Right kidney (tissue), 9 donors: Measurements from ENCODE around the gene DBNL.
"Not testable (repeated sequence)": the region's sequence is repeated elsewhere in the genome, so short reads cannot be mapped to it uniquely, and the experiment has no call there.

Experiments
- DNase-seq: peaks from one replicate; pipeline ENCODE4 v3.0.0-alpha.2; 2016
- long read RNA-seq, 8 donors: transcript quantifications; one replicate each; lab custom pipeline, GENCODE V29; 2026

The DBNL gene
- long read RNA-seq, donor 1, transcript DBNL-220 (13 exons, 2,117 nt), result minor isoform, 6 of 26 reads
- long read RNA-seq, donor 1, transcript DBNL-210 (13 exons, 1,808 nt), result major isoform, 20 of 26 reads
- long read RNA-seq, donor 1, partial matches to known transcripts, result 0 of 26 reads
- long read RNA-seq, donor 1, other reads (novel, unspliced or antisense), result 0 of 26 reads
- long read RNA-seq, donor 2, transcript DBNL-210 (13 exons, 1,808 nt), result major isoform, 12 of 14 reads
- long read RNA-seq, donor 2, partial matches to known transcripts, result 0 of 14 reads
- long read RNA-seq, donor 2, other reads (novel, unspliced or antisense), result 0 of 14 reads
- long read RNA-seq, donor 3, transcript DBNL-210 (13 exons, 1,808 nt), result major isoform, 7 of 15 reads
- long read RNA-seq, donor 3, partial matches to known transcripts, result 5 of 15 reads
- long read RNA-seq, donor 3, other reads (novel, unspliced or antisense), result 0 of 15 reads
- long read RNA-seq, donor 4, transcript DBNL-210 (13 exons, 1,808 nt), result major isoform, 11 of 35 reads
- long read RNA-seq, donor 4, partial matches to known transcripts, result 13 of 35 reads
- long read RNA-seq, donor 4, other reads (novel, unspliced or antisense), result 8 of 35 reads
- long read RNA-seq, donor 5, transcript DBNL-210 (13 exons, 1,808 nt), result major isoform, 12 of 33 reads
- long read RNA-seq, donor 5, partial matches to known transcripts, result 10 of 33 reads
- long read RNA-seq, donor 5, other reads (novel, unspliced or antisense), result 7 of 33 reads
- long read RNA-seq, donor 6, transcript DBNL-220 (13 exons, 2,117 nt), result minor isoform, 9 of 31 reads
- long read RNA-seq, donor 6, transcript DBNL-210 (13 exons, 1,808 nt), result major isoform, 12 of 31 reads
- long read RNA-seq, donor 6, partial matches to known transcripts, result 0 of 31 reads
- long read RNA-seq, donor 6, other reads (novel, unspliced or antisense), result 9 of 31 reads
- long read RNA-seq, donor 7, transcript DBNL-210 (13 exons, 1,808 nt), result major isoform, 20 of 43 reads
- long read RNA-seq, donor 7, transcript DBNL-220 (13 exons, 2,117 nt), result minor isoform, 6 of 43 reads
- long read RNA-seq, donor 7, partial matches to known transcripts, result 6 of 43 reads
- long read RNA-seq, donor 7, other reads (novel, unspliced or antisense), result 11 of 43 reads
- long read RNA-seq, donor 8, transcript DBNL-210 (13 exons, 1,808 nt), result major isoform, 10 of 23 reads
- long read RNA-seq, donor 8, transcript DBNL-220 (13 exons, 2,117 nt), result minor isoform, 5 of 23 reads
- long read RNA-seq, donor 8, partial matches to known transcripts, result 0 of 23 reads
- long read RNA-seq, donor 8, other reads (novel, unspliced or antisense), result 6 of 23 reads

DNA sequence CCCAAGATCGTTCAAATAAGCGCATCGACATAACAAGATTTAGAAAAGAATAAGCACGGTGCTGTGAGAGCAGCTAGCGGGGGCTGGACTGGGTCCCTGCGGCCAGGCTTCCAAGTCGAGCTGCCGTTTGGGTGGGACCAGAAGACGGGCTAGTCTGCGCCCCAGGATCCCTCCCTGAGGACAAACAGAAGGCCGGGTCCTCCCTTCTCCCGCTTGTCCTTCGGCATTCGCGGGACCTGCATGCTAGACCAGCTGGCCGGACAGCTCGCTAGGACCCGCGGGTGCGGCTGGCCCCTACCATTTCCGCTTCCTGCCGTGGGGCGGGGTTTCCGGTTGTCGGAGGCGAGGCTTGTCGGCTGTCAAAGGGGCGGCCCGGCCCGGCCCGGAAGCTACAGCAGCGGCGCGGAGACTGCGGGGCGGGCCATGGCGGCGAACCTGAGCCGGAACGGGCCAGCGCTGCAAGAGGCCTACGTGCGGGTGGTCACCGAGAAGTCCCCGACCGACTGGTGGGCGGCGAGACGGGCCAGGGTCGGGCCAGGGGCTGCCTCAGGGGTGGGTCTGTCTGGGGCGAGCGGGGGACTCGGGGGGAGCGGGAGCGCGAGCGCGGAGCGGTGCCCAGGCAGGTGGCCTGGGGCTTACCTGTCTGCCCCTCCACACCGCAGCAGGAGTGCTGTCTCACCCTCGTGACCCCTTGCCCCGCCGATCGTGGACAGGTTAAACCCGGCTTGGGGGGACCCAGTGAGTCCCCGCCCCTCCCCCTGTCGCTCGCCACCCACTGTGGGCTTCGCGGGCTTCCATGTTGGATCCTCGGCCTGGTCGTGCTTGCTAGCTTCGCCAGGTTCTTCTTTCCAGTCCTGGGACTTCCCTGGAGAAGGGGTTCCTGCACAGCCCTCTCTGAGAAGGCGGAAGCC is at the start of gene DBNL:
Gene DBNL, plus strand, starts transcription at position 388 of the 911 bp plus-strand sequence. Its CDS starts 36 bp downstream, at position 424.
- peak; percentile 81 for DNase-seq

DNA sequence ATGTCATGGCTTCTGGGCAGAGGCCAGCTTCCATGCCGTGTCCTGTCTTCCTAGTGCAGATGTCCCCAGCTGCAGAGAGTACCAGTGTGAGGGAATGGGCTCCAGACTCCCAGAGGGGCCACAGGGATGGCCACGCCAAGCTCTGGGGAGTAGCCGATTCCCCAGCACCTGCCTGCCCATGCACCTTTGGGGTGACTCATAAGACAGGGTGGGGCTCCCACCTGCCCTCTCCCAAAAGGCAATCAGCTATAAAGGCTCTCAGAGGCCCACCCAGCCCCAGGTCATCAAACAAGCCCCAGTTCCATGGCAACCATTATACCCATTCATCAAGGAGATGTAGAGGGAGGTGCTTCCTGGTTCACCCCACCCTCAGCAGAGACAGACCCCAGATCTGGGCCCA is 47.0 kb upstream of the DBNL start, which contains the start of gene SPDYE1:
Gene SPDYE1, plus strand, starts transcription at position 366 of the 400 bp plus-strand sequence. CDS start 2,053 bp downstream, outside the sequence.
- not testable (repeated sequence) for DNase-seq

DNA sequence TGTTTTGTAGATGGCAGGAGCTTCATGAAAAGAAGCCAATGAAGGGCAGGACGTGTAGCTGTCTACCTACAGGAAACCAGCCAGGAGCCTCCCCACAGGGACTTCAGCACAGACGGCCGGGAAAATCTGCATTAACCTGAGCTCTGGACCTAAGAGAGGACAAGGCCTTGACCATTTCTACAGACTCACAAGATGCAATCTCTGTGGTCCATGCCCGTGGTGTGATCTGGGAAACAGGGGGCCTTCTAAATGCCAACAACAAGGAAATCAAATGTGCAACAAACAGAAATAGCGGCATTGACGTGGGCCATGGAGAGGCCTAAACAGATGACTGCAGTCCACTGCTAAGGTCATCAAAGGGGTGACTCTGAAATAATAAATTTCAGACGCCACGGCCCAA is 32.4 kb upstream of the DBNL start:
- not testable (repeated sequence) for DNase-seq

DNA sequence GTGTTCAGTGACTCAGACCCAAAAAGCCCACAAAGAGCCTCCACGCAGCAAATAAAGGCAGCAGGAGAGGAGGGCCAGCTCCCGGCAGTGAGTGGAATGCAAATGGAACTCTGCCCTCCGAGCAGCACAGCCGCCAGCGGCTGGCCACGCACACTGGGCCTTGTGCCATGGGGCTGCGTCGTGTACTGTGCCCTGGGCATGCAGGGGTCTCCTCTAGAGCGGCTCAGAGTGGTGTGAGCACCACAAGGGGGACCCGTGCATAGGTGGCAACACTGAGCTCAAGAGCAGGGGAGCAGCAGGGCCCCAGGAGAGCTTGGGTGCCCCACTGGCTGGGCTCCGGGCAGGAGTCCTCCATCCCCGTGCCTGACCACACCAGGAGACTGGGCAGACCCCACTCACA is 29.4 kb upstream of the DBNL start:
- DNase-seq, result not testable (repeated sequence)

DNA sequence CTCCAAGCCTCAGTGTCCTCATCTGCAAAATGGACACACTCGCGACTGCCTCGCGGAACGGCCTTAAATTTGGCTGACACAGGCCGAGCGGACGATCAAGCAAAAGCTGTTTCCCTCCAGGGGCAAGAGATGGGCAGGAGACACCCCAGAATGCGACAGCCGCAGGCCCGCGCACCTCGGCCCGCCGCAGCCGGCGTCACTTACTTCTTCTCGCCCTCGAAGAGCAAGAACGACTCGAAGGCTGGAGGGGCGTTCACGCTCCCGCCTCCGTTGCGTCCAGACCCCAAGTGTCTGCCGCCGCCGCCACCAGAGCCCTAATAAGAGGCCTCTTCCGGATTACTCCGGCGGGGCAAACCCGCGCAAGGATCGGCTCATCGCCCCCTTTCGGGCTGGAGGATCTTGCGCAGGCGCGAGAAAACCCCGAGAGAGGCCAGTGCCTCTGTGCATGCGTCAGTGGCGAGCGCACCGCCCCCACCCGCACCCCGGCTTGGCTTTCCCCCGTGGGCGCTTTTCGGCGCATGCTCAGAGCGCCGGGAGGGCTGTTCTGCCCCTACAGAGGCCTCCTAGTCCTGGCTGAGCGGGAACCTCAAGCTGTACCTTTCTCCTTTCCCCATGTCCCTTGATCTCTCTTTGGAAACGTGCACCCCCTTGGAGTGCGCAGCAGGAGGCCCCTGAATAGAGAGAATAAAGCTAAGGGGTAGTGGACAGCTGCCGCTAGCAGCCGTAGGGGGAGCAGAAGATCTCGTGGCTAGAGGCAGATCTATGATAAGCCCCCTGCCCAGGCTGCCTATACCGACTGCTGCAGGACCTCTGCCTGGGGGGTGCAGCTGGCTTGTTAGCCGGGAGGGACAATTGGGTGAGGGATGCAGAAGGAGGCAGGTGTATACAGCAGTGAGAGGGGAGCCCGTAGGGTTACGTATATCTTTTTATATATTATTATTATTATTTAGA is 25.4 kb upstream of the DBNL start:
- DNase-seq, result peak; percentile 85

DNA sequence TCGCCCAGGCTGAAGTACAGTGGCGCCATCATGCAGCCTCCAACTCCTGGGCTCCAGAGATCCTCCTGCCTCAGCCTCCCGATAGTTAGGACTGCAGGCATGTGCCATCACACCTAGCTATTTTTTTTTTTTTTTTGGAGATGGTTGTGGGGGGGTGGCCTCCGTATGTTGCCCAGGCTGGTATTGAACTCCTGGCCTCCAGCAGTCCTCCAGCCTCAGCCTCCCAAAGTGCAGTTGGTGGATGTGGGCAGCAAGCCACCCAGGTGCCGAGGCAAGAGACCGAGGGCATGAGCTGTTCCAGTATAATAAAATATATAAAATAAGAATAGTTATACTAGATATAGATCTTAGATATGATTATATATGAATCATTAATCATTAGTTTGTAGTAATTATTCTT is 24.7 kb upstream of the DBNL start:
- DNase-seq, result not testable (repeated sequence)

DNA sequence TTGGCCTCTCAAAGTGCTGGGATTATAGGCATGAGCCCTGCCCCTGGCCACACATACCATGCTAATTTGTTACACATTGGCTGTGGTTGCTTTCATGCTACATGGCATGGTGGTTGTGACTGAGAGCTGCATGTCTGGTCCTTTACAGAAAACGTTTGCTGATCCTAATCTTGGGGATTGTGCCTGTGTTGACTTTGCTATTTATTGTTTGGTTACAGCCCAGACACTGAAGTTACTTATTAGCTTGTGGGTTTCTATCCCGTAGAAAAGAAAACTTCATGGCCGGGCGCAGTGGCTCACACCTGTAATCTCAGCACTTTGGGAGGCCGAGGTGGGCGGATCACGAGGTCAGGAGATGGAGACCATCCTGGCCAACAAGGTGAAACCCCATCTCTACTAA is 22.4 kb upstream of the DBNL start:
- DNase-seq, result not testable (repeated sequence)

DNA sequence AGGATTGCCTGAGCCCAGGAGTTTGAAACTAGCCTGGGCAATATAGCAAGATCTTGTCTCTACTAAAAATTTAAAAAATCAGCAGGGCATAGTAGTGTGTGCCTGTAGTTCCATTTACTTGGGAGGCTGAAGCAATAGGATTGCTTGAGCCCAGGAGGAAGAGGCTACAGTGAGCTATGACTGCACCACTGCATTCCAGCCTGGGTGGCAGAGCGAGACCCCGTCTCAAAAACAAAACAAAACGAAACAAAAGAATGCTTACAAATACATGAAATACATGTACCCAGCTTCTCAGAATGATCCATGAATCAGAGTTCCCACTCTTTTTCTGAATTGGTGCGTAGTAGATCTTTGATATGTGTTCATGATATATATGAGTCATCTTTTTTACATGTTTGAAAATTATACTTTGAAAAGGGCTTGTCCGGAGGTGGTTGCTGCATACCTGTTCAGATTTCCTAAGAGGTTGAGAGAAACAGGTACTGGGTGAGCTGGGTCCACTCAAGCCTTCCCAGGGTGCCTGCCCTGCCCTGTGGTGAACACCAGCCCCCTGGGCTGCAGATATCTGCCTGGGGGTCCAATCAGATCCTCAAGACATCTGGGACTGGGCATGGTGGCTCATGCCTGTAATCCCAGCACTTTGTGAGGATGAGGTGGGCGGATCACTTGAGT is 21.6 kb upstream of the DBNL start:
- DNase-seq, result not testable (repeated sequence)

DNA sequence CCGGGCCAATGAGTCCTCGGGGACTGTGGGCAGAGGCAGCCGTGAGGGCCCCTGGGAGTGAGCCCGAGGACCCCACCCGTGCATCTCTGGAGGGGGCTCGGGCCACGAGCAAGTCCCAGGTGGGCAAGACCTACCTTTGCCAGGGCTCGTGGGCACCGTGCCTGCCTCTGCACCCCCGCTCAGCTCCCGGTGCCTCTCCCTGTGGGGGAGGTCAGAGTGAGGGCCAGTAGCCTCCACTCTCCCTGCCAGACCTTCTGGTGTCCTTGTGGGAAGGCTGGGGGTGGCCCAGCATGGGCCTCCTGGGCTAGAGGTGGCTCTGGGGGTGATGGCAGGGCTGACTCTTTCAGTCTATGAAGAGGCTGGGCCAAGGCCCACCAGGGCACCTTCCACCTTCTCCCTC is 15.1 kb upstream of the DBNL start:
- DNase-seq, result not testable (repeated sequence)

DNA sequence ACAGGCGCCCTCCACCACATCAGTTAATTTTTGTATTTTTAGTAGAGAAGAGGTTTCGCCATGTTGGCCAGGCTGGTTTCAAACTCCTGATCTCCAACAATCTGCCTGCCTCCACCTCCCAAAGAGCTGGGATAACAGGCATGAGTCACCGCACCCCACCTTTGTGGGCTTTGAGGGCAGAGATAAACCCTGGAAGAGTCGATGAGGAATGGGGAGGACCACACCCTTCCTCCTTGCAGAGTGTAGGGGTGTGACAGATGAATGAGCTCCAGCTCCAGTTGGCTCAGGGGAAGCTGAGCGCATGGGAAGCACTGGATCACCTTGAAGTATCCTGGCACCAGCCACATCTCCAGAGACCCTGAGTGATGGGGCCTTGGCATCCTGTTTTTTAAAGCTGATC is 14.5 kb upstream of the DBNL start:
- DNase-seq, result not testable (repeated sequence)

DNA sequence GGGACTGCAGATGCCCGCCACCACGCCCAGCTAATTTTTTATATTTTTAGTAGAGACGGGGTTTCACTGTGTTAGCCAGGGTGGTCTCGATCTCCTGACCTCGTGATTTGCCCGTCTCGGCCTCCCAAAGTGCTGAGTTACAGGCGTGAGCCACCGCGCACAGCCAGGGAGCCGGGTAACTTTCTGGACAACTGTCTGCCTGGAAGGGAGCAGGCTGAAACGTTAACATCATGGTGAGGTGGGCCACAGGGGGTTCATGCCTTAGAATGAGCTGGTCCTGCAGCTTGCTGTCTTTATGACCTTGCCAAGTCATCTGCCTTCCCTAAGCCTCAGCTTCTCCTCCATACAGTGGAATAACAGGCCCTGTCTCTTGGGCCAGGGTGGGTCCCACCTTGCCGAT is 13.2 kb upstream of the DBNL start:
- not testable (repeated sequence) for DNase-seq

DNA sequence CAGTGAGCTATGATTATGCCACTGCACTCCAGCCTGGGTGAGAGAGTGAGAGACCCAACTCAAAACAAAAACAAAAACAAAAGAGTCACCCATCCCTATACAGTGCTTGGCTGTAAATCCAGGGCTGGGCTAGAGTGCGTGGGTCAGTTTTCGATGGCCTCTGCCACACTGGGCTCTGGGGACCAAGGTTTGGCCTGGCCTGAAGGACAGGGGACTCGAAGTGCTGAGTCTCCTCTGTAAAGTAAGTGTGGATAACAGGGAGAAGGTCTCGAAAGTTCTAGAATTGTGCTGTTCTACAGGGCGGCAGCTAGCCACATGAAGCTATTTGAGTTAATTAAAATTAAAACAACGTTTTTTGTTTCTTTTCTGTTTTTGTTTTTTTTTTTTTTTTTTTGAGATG is 12.5 kb upstream of the DBNL start:
- DNase-seq, result not testable (repeated sequence)

DNA sequence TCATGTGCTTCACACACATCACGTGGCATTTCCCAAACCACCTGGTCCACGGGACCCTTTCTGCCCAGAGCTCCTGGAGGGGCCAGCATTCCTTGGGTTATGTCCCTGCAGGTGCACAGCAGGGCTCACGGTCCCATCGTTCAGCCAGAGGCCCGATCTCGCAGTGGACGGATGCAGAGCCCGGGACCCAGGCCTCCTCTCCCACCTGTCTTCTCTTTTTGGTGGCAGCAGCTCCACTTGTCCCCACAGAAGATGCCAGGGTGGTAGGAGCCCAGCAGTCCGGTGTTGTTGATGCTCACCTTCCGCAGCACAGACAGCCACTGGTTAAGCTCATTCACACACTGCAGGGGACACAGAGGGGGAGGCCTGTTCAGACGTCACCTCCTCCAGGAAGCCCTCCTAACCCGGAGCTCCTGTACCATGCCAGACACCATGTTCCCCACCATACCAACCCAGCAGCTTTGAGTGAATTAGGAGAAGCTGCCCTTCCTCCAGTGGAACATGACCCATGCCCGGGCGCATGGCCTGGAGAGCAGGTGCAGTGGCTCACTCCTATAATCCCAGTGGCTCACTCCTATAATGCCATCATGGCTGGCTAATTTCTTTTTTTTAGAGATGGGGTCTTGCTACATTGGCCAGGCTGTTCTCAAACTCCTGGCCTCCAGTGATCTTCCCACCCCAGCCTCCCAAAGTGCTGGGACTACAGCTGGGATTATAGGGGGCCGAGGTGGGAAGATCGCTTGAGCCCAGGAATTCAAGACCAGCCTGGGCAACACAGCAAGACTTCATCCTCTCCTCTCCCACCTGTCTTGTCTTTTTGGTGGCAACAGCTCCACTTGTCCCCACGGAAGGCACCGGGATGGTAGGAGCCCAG is 10.3 kb upstream of the DBNL start:
- not testable (repeated sequence) for DNase-seq

DNA sequence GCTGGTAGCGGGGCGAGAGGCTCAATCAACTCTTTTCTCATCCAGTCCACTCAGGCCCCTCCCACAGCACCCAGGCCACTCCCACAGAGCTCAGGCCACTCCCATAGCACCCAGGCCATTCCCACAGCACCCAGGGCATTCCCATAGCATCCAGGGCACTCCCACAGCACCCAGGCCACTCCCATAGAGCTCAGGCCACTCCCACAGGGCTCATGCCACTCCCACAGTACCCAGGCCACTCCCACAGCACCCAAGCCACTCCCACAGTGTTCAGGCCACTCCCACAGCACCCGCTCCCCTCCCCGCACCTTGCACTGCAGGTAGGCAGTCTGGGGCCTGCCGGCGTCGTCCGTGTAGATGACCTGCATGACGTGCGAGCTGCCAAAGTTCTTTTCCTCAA is 8.1 kb upstream of the DBNL start:
- DNase-seq, result not testable (repeated sequence)

DNA sequence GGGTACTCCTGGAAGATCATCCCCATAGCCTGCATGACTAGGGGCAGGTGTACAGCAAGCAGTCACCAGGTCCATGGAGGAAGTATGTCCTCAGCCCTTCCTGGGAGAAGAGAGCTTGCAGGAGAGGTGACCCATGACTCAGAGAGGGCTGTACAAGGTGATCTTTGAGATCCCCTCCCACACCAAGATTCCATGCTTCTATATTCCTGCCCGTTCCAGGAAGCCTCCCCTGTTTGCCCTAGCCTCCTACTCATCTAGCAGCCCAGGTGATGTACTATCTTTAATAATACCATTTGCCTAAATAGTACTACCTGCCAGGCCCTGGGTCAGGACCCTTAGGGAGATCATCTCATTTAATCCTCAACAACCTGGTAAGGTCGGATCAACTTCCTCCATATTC is 6.6 kb upstream of the DBNL start:
- not testable (repeated sequence) for DNase-seq

DNA sequence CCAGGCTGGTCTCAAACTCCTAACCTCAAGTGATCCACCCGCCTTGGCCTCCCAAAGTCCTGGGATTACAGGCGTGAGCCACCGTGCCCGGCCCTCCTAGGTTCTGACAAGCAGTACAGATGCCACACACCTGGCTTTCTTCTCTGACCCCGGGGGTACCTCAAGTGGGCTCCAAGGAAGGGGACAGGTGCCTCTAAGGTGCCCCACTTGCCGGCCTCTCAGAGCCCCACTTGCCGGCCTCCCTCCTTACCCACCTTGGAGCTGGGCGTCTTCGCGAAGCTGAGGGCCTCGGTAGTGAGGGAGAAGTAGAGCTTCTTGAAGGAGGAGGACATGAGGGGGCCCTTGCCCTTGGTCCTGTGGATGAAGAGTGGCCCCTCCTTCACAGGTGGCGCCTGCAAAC is 5.9 kb upstream of the DBNL start:
- not testable (repeated sequence) for DNase-seq

DNA sequence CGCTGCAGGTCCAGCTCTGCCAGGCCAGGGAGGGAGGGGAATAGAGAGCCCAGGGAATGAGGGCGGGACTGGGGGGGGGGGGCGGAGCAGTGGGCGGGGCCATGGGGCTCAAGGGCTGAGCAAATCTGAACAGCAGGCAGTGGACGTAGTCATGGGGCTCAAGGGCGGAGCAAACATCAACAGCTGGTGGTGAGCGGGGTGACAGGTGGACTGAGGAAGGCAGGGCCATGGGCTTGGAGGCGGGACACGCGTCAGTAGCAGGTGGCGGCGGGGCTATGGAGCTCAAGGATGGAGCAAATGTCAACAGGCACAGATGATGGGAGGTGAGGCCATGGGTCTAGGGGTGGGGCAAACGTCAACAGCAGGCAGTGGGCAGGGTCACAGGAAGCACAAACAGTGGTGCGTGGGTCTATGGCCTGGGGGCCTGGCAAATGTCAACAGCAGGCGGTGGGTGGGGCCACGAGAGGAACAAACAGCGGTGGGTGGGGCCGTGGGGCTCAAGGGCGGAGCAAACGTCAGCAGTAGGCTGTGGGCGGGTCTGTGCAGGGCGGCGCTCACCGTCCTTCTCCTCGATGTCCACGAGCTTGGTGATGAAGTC is 5.4 kb upstream of the DBNL start:
- peak; percentile 76 for DNase-seq
